Ascending aorta (tissue), 2 donors: ENCODE results near the gene DNAH14. TPM values are rescaled to one million over a fixed set of nuclear protein-coding genes. Genes with fewer than 3 reads are reported as not detected.
"Not testable (repeated sequence)": the region's sequence is repeated elsewhere in the genome, so short reads cannot be mapped to it uniquely, and the experiment has no call there.

Experiments used
- DNase-seq, 2 donors: peaks; one replicate each; pipeline ENCODE4 v3.0.0-alpha.2; 2019; ENCODE audit warnings: low spot score in 2 of 2
- H3K27ac ChIP-seq, 2 donors: fragments of 200-600 bp; sonication (generic); one replicate each; pipeline ENCODE4 v1.5.1; 2016 to 2017; ENCODE audit warnings: mild to moderate bottlenecking in 1 of 2
- H3K27me3 ChIP-seq: fragments of 200-600 bp; sonication (generic); one replicate; pipeline ENCODE4 v1.5.1; 2017
- H3K36me3 ChIP-seq, 2 donors: fragments of 200-600 bp; sonication (generic); one replicate each; pipeline ENCODE4 v1.5.1; 2016
- H3K4me1 ChIP-seq, 2 donors: fragments of 200-600 bp; sonication (generic); one replicate each; pipeline ENCODE4 v1.5.1; 2016 to 2017; ENCODE audit warnings: mild to moderate bottlenecking in 1 of 2
- H3K4me3 ChIP-seq, 2 donors: fragments of 200-600 bp; sonication (generic); one replicate each; pipeline ENCODE4 v1.5.1; 2016 to 2017; ENCODE audit warnings: mild to moderate bottlenecking in 1 of 2
- H3K9me3 ChIP-seq, 2 donors: fragments of 200-600 bp; sonication (generic); one replicate each; pipeline ENCODE4 v1.5.1; 2016
- CTCF ChIP-seq, 3 experiments: fragments of 200-600 bp in 2 of 3; fragments of 450-650 bp in 1 of 3; sonication (generic) in 2 of 3; IDR thresholded peaks; one replicate each; pipeline ENCODE4 v1.5.1; 2016 to 2019; ENCODE audit warnings: antibody characterized with exemption in 3 of 3, mild to moderate bottlenecking in 1 of 3, moderate library complexity in 1 of 3
- intact Hi-C: fragments of 100-400 bp; cut with DNase I; formaldehyde crosslinking; loops from one replicate; pipeline ENCODE4 v1.15.1; 2023
- total RNA-seq: library from RNA; depleted of rRNA; stranded (reverse); fragments of >200 nt; gene quantifications from one replicate; pipeline ENCODE4 v1.1.0, GENCODE V29; 2016

Gene DNAH14
- total RNA-seq, 1 donor from 2014 or later, result 1.4 TPM

- Histone ChIP-seq H3K36me3 (no peaks in the 10 kb centered on the region), H3K27ac (no peak overlapping the region), H3K4me3 (no peak overlapping the region), H3K9me3 (no peaks in the 10 kb centered on the region), H3K27me3 (no peaks in the 10 kb centered on the region), H3K4me1 (no peaks in the 10 kb centered on the region)
- DNase-seq, result no peak
- intact Hi-C loops, result no loop called here
- TF ChIP-seq CTCF (IDR thresholded peaks at IDR 0.05), result no peak
Observed at GRCh38 chr1:225121095-225121494, 191.6 kb downstream of the DNAH14 start.

- DNase-seq, result no peak
- H3K27me3 ChIP-seq, result no peaks in the 10 kb centered on the region
- H3K4me3 ChIP-seq, result no peak overlapping the region
- no peaks in the 10 kb centered on the region for H3K9me3 ChIP-seq
- H3K27ac ChIP-seq, result no peak overlapping the region
- intact Hi-C loops, result no loop called here
- no peaks in the 10 kb centered on the region for H3K36me3 ChIP-seq
- H3K4me1 ChIP-seq, result no peaks in the 10 kb centered on the region
- no peak for TF ChIP-seq CTCF (IDR thresholded peaks at IDR 0.05)
Observed at GRCh38 chr1:225131869-225132268, 202.4 kb downstream of the DNAH14 start.

GRCh38 chr1:225137976-225138375 is 208.5 kb downstream of the DNAH14 start:
- no peaks in the 10 kb centered on the region for H3K27me3 ChIP-seq
- no peaks in the 10 kb centered on the region for H3K36me3 ChIP-seq
- no peak for DNase-seq
- no peak overlapping the region for H3K4me3 ChIP-seq
- no peak for TF ChIP-seq CTCF (IDR thresholded peaks at IDR 0.05)
- no peaks in the 10 kb centered on the region for H3K4me1 ChIP-seq
- H3K9me3 ChIP-seq, result no peaks in the 10 kb centered on the region
- intact Hi-C loops, result no loop called here
- H3K27ac ChIP-seq, result no peak overlapping the region

- no peaks in the 10 kb centered on the region for H3K4me1 ChIP-seq
- no peak for TF ChIP-seq CTCF (IDR thresholded peaks at IDR 0.05)
- no peaks in the 10 kb centered on the region for H3K36me3 ChIP-seq
- H3K27ac ChIP-seq, result no peak overlapping the region
- DNase-seq, result no peak
- intact Hi-C loops, result no loop called here
- no peaks in the 10 kb centered on the region for H3K9me3 ChIP-seq
- H3K27me3 ChIP-seq, result no peaks in the 10 kb centered on the region
- H3K4me3 ChIP-seq, result no peak overlapping the region
Observed at GRCh38 chr1:225143001-225143400, 213.5 kb downstream of the DNAH14 start.

- H3K27ac ChIP-seq, result no peak overlapping the region
- no peak for TF ChIP-seq CTCF (IDR thresholded peaks at IDR 0.05)
- no peaks in the 10 kb centered on the region for H3K27me3 ChIP-seq
- H3K4me3 ChIP-seq, result no peak overlapping the region
- H3K36me3 ChIP-seq, result no peaks in the 10 kb centered on the region
- no peak for DNase-seq
- no peaks in the 10 kb centered on the region for H3K4me1 ChIP-seq
- intact Hi-C loops, result no loop called here
- H3K9me3 ChIP-seq, result no peaks in the 10 kb centered on the region
Observed at GRCh38 chr1:225146478-225146877, 217.0 kb downstream of the DNAH14 start.

- H3K27ac ChIP-seq, H3K9me3 ChIP-seq, intact Hi-C loops, H3K4me3 ChIP-seq, H3K36me3 ChIP-seq, H3K27me3 ChIP-seq, DNase-seq, H3K4me1 ChIP-seq: not testable (repeated sequence)
Observed at GRCh38 chr1:225147791-225148190, 218.3 kb downstream of the DNAH14 start.
